ENCODE measurements around the gene LY86.
"Not testable (repeated sequence)": the region's sequence is repeated elsewhere in the genome, so short reads cannot be mapped to it uniquely, and the experiment has no call there.

The LY86 gene

GRCh38 chr6:6655805-6656251, 67.3 kb downstream of the LY86 start:
- DNase-seq: no peak

GRCh38 chr6:6656287-6656686, 67.8 kb downstream of the LY86 start:
- DNase-seq: no peak

- no peak for DNase-seq
These were observed 68.7 kb downstream of the LY86 start for GRCh38 chr6:6657085-6657819.

- DNase-seq: no peak
These were observed 69.3 kb downstream of the LY86 start for GRCh38 chr6:6657820-6658217.

- no peak for DNase-seq
These were observed 71.2 kb downstream of the LY86 start for GRCh38 chr6:6659600-6660327.

- no peak for DNase-seq
These were observed 72.0 kb downstream of the LY86 start for GRCh38 chr6:6660339-6661045.

- DNase-seq: no peak
These were observed 72.7 kb downstream of the LY86 start for GRCh38 chr6:6661191-6661590.

GRCh38 chr6:6661684-6662083, 73.2 kb downstream of the LY86 start:
- peak; percentile 18 for DNase-seq

GRCh38 chr6:6663421-6664135, 75.1 kb downstream of the LY86 start:
- no peak for DNase-seq

GRCh38 chr6:6665555-6666243, 77.2 kb downstream of the LY86 start:
- DNase-seq: no peak

- not testable (repeated sequence) for DNase-seq
These were observed 81.6 kb downstream of the LY86 start for GRCh38 chr6:6670150-6670549.

- no peak for DNase-seq
These were observed 86.4 kb downstream of the LY86 start for GRCh38 chr6:6674872-6675271.

- DNase-seq: peak; percentile 79
These were observed 88.5 kb downstream of the LY86 start for GRCh38 chr6:6676910-6677441.

- DNase-seq: no peak
These were observed 89.7 kb downstream of the LY86 start for GRCh38 chr6:6678185-6678671.

- no peak for DNase-seq
These were observed 90.3 kb downstream of the LY86 start for GRCh38 chr6:6678811-6679210.

- no peak for DNase-seq
These were observed 91.1 kb downstream of the LY86 start for GRCh38 chr6:6679633-6680032.

- peak; percentile 70 for DNase-seq
These were observed 92.0 kb downstream of the LY86 start for GRCh38 chr6:6680526-6680925.

GRCh38 chr6:6681075-6681849, 92.7 kb downstream of the LY86 start:
- DNase-seq: no peak

- no peak for DNase-seq
These were observed 93.7 kb downstream of the LY86 start for GRCh38 chr6:6682225-6682624.

GRCh38 chr6:6683969-6684833, 95.7 kb downstream of the LY86 start:
- DNase-seq: no peak
